Fibroblast of gingiva (primary cell): ENCODE data around the gene JAM3.
"Not testable (repeated sequence)": the region's sequence is repeated elsewhere in the genome, so short reads cannot be mapped to it uniquely, and the experiment has no call there.

Source experiments
- DNase-seq: peaks from one replicate; pipeline ENCODE4 v3.0.0-alpha.2; 2011; ENCODE audit warnings: low read depth

Gene JAM3

GRCh38 chr11:134062265-134063123, 6.4 kb upstream of the JAM3 start:
- no peak for DNase-seq

- DNase-seq: no peak
Measured at GRCh38 chr11:134063124-134063495, 5.8 kb upstream of the JAM3 start.

GRCh38 chr11:134063991-134064747, 4.7 kb upstream of the JAM3 start:
- DNase-seq: no peak

- no peak for DNase-seq
Measured at GRCh38 chr11:134065381-134065780, 3.5 kb upstream of the JAM3 start.

GRCh38 chr11:134066943-134067885, 1.7 kb upstream of the JAM3 start:
- no peak for DNase-seq

- DNase-seq: no peak
Measured at GRCh38 chr11:134069426-134070341, 812 bp downstream of the JAM3 start.

GRCh38 chr11:134070342-134070845, 1.5 kb downstream of the JAM3 start:
- no peak for DNase-seq

- DNase-seq: no peak
Measured at GRCh38 chr11:134071306-134071705, 2.4 kb downstream of the JAM3 start.

- DNase-seq: no peak
Measured at GRCh38 chr11:134071766-134072402, 3.0 kb downstream of the JAM3 start.

GRCh38 chr11:134072844-134073243, 4.0 kb downstream of the JAM3 start:
- DNase-seq: no peak

- DNase-seq: no peak
Measured at GRCh38 chr11:134074346-134074745, 5.5 kb downstream of the JAM3 start.

GRCh38 chr11:134074766-134075165, 5.9 kb downstream of the JAM3 start:
- no peak for DNase-seq

- DNase-seq: no peak
Measured at GRCh38 chr11:134079317-134079716, 10.4 kb downstream of the JAM3 start.

- not testable (repeated sequence) for DNase-seq
Measured at GRCh38 chr11:134081258-134081657, 12.4 kb downstream of the JAM3 start.

- peak; percentile 44 for DNase-seq
Measured at GRCh38 chr11:134082990-134083389, 14.1 kb downstream of the JAM3 start.

GRCh38 chr11:134086376-134086775, 17.5 kb downstream of the JAM3 start:
- DNase-seq: peak; percentile 12

- DNase-seq: not testable (repeated sequence)
Measured at GRCh38 chr11:134092006-134092405, 23.1 kb downstream of the JAM3 start.

GRCh38 chr11:134097166-134097565, 28.3 kb downstream of the JAM3 start:
- peak; percentile 44 for DNase-seq

GRCh38 chr11:134098566-134099184, 29.8 kb downstream of the JAM3 start:
- DNase-seq: no peak

GRCh38 chr11:134100171-134100570, 31.3 kb downstream of the JAM3 start:
- DNase-seq: no peak
